IPS-18a (cell line): ENCODE results near the gene MALAT1.
"Not testable (repeated sequence)": the region's sequence is repeated elsewhere in the genome, so short reads cannot be mapped to it uniquely, and the experiment has no call there.

Experiments used
- H3K27ac ChIP-seq: one replicate; pipeline ENCODE4 v1.5.1; 2013; ENCODE audit warnings: low read length
- H3K27me3 ChIP-seq: one replicate; pipeline ENCODE4 v1.6.1; 2013; ENCODE audit warnings: mild to moderate bottlenecking, low read length; ENCODE audit not compliant: control insufficient read depth, insufficient read depth
- H3K36me3 ChIP-seq: one replicate; pipeline ENCODE4 v1.6.1; 2013; ENCODE audit warnings: low read depth, low read length; ENCODE audit not compliant: control insufficient read depth
- H3K4me1 ChIP-seq: one replicate; pipeline ENCODE4 v1.6.1; 2013; ENCODE audit warnings: low read depth, low read length; ENCODE audit not compliant: control insufficient read depth
- H3K4me3 ChIP-seq: one replicate; pipeline ENCODE4 v1.5.1; 2013; ENCODE audit warnings: low read length
- H3K9ac ChIP-seq: one replicate; pipeline ENCODE4 v1.6.1; 2013; ENCODE audit warnings: mild to moderate bottlenecking, low read length, moderate library complexity
- H3K9me3 ChIP-seq: one replicate; pipeline ENCODE4 v1.6.1; 2013; ENCODE audit warnings: low read depth, low read length; ENCODE audit not compliant: control insufficient read depth

Gene MALAT1

DNA sequence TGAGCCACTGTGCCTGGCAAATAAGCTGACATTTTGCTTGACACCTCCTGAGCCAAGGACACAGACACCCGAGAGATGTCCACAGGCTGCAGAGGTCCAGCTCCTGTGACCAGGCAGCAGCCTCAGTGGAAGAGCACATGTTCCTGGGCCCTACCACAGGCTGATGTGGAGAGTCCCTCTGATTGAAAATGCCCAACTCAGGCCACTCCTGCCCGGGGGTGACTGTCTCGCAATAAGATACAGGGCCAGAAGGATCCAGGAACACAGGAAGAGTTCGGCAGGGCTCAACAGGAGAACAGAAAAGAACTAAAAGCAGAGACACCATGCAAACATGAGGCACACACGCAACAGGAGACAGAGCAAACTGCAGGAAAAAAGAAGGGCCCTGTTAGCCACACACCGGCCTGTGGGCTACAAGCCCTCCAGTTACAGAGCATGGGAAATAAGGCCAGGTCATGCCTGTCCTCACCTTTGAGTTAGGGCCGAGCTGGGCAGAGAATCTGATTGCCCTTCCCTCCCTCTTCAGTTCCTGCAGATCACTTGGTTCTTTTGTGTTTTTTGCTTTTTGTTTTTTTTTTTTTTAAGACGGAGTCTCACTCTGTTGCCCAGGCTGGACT is 28.3 kb upstream of the MALAT1 start:
- Histone ChIP-seq H3K27me3 (peaks cover 9% of the 10 kb centered on the region), H3K9ac (no peak overlapping the region), H3K4me3 (no peak overlapping the region), H3K4me1 (no peaks in the 10 kb centered on the region), H3K36me3 (no peaks in the 10 kb centered on the region), H3K27ac (no peak overlapping the region), H3K9me3 (no peaks in the 10 kb centered on the region)

DNA sequence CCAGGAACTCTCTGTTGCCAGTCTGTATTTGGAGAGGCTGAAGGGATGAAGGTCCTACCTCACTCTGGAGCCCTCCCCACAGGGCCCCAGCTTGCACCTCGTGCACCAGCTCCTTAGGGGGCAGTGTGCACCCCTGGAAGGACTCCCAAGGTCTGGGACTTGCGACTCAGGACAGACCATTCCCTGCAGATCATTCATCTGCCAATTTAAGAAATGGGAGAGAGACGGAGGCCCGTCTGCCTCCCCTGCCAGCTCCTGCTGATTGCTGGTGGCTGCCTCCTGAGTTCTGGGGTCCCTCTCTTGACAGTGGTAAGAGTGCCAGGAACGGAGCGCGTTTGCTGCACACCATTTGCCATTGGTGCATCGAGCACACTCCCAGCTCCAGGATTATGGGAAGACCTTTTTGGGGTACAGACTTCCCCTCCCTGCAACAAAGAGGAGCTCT is 27.4 kb upstream of the MALAT1 start:
- Histone ChIP-seq H3K9me3 (no peaks in the 10 kb centered on the region), H3K9ac (no peak overlapping the region), H3K4me3 (no peak overlapping the region), H3K36me3 (no peaks in the 10 kb centered on the region), H3K27me3 (no peaks in the 10 kb centered on the region), H3K27ac (no peak overlapping the region), H3K4me1 (no peaks in the 10 kb centered on the region)

DNA sequence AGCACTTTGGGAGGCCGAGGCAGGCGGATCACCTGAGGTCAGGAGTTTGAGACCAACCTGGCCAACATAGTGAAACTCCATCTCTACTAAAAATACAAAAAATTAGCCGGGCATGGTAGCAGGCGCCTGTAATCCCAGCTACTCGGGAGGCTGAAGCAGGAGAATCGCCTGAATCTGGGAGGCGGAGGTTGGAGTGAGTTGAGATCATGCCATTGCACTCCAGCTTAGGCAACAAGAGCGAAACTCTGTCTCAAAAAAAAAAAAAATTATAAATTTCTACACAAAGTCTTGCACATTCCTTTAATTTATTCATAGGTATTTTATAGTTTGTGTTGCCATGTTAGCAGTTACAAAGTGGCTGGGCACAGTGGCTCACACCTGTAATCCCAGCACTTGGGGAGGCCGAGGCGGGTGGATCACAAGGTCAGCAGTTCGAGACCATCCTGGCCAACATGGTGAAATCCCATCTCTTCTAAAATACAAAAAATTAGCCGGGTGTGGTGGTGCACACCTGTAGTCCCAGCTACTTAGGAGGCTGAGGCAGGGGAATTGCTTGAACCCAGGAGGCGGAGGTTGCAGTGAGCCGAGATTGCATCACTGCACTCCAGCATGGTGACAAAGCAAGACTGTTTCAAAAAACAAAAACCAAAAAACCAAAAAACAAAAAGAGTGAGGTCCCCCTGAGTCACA is 26.1 kb upstream of the MALAT1 start:
- H3K27ac ChIP-seq, H3K9me3 ChIP-seq, H3K4me3 ChIP-seq, H3K4me1 ChIP-seq, H3K27me3 ChIP-seq, H3K36me3 ChIP-seq, H3K9ac ChIP-seq: not testable (repeated sequence)

DNA sequence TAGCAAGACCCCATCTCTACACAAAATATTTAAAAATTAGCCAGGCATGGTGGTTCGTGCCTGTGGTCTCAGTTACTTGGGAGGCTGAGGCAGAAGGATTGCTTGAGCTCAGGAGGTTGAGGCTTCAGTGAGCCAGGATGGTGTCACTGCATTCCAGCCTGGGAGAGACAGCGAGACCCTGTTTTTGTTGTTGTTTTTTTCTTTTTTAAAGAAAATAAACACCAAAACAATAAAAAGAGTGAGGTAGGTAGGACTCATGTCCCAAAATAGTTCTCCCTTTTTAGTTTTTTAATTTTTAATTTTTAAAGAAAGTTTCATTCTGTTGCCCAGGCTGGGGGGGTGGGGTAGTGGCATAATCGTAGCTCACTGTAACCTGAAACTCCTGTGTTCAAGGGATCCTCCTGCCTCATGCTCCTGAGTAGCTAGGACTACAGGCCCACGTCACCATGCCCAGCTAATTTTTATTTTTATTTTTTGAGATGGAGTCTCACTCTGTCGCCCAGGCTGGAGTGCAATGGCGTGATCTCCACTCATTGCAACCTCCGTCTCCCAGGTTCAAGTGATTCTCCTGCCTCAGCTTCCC is 25.5 kb upstream of the MALAT1 start:
- H3K27me3 ChIP-seq: no peaks in the 10 kb centered on the region
- peaks cover 5% of the 10 kb centered on the region for H3K4me1 ChIP-seq
- no peak overlapping the region for H3K4me3 ChIP-seq
- no peak overlapping the region for H3K9ac ChIP-seq
- H3K36me3 ChIP-seq: no peaks in the 10 kb centered on the region
- H3K27ac ChIP-seq: no peak overlapping the region
- H3K9me3 ChIP-seq: no peaks in the 10 kb centered on the region

DNA sequence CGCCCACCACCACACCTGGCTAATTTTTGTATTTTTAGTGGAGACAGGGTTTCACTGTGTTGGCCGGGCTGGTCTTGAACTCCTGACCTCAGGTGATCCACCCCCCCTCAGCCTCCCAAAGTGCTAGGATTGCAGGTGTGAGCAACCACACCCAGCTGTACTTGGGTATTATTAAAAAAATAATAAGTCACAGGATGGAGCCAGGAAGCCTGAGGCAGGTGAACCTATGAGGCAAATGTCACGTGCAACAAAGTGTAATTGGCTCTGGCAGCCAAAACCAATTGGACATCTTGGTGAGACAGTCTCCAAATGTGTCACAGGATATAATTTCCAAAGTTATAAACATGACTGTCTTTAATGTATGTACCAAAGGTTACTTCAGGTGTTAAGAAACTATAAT is 24.0 kb upstream of the MALAT1 start:
- H3K27me3 ChIP-seq: no peaks in the 10 kb centered on the region
- H3K36me3 ChIP-seq: no peaks in the 10 kb centered on the region
- no peak overlapping the region for H3K27ac ChIP-seq
- no peak overlapping the region for H3K9ac ChIP-seq
- H3K9me3 ChIP-seq: no peaks in the 10 kb centered on the region
- H3K4me1 ChIP-seq: peaks cover 18% of the 10 kb centered on the region
- no peak overlapping the region for H3K4me3 ChIP-seq

DNA sequence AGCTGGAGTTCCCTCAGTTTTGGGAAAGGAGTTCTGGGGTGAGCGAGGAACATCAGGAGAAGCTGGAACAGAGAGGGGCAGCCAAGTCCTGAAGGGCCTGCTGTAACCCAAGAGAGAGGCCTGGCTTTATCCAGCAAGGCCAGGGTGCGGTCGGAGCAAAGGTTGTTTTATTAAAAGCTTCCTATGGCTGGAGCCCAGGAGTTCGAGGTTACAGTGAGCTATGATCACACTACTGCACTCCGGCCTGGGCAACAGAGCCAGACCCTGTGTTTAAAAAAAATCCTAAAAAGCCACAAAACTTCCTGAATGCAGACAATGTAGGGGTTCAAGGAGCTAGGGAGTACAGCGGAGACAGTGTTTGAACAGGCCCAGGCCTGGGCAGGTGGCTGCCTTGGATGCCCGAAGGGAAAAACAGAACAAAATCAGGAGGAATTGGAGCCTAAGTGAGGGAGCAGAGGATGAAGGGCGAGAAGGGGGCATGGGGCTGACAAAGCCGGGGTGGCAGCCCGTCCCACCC is 22.2 kb upstream of the MALAT1 start:
- Histone ChIP-seq H3K4me3 (peak overlapping the region; percentile 81), H3K4me1 (peaks cover 20% of the 10 kb centered on the region), H3K36me3 (no peaks in the 10 kb centered on the region), H3K9ac (peak overlapping the region; percentile 88), H3K9me3 (no peaks in the 10 kb centered on the region), H3K27ac (peak overlapping the region; percentile 70), H3K27me3 (no peaks in the 10 kb centered on the region)

DNA sequence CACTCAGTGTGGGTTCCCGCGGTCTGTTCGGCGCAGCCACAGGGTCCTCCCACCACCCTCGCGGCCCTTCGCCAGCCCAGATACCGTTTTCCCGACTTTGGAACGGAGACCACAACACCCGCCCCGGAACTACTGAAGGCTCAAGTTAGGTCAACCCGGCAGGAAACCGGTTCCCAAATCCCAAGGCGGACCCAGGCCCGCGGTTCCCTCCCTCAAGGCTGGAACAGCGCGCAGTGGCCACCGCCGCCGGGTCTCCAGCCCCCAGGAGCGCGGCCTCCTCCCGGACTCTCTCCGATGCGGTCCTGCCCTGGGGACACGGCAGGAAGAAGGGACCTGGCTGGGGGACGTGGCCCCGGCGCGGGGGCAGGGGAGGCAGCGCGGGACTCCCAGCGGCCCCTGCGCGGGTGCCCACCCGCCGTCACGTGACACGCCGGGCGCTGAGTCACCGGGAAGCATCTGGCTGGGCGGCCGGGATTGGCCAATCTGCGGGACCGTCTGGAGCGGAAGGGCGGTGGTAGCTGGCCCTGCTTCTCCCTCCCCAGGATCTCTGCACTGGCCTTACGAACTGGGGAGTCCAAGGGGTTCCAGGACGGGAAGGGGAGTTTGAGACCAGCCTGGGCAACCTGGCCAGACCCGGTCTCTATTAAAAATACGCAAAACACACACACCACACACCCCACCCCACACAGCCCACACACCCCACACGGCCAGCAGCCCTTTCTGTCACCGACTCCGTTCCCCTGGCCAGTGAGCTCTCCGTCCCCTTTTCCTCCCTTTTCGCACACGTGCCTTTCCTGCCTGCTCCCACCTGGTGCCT is 21.5 kb upstream of the MALAT1 start:
- no peaks in the 10 kb centered on the region for H3K27me3 ChIP-seq

DNA sequence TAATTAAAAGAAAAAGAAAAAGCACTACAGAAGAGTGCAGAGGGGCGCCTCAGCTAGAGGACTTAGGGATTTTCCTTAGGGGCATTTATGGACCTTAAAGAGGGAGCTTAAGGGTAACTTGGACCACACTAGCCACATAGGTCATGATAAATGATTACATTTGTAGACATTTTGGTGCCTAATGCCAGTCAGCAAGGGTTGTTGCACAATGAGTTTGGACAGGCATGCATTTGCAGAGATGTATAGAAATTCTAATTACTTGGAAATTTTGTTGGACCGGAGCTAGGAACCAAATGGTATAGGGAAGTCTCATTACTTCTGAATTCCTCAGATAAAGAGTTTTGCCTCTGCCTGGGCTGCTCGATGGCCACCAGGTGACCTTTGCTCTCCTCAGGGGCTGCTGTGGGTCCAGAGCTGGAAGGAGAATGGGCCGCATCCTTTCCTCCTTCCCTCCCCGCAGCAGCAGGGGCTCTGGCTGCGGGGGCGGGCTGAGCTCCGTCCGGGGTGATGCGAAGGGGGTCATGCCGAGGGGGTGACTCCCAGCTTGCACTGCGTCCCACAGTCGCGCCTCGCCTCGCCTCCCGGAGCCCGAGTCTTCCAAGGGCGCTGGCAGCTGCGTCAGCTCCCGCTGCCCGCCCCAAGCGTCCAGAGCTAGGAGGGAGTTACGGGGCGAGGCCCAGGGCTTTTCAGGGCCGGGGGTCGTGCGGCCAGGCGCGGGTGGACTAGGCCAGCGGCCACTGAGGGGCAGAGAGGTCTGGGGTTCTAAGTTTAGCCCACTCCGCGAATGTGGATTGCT is 20.3 kb upstream of the MALAT1 start:
- H3K9me3 ChIP-seq: no peaks in the 10 kb centered on the region
- no peak overlapping the region for H3K9ac ChIP-seq
- peaks cover 20% of the 10 kb centered on the region for H3K4me1 ChIP-seq
- no peaks in the 10 kb centered on the region for H3K27me3 ChIP-seq
- H3K27ac ChIP-seq: no peak overlapping the region
- no peaks in the 10 kb centered on the region for H3K36me3 ChIP-seq
- no peak overlapping the region for H3K4me3 ChIP-seq

More for the DNA sequence above, 21.5 kb upstream of the MALAT1 start:
- Histone ChIP-seq H3K9ac (peak overlapping the region; percentile 88), H3K9me3 (no peaks in the 10 kb centered on the region), H3K36me3 (no peaks in the 10 kb centered on the region), H3K4me3 (peak overlapping the region; percentile 81), H3K27ac (peak overlapping the region; percentile 70), H3K4me1 (peaks cover 20% of the 10 kb centered on the region)

DNA sequence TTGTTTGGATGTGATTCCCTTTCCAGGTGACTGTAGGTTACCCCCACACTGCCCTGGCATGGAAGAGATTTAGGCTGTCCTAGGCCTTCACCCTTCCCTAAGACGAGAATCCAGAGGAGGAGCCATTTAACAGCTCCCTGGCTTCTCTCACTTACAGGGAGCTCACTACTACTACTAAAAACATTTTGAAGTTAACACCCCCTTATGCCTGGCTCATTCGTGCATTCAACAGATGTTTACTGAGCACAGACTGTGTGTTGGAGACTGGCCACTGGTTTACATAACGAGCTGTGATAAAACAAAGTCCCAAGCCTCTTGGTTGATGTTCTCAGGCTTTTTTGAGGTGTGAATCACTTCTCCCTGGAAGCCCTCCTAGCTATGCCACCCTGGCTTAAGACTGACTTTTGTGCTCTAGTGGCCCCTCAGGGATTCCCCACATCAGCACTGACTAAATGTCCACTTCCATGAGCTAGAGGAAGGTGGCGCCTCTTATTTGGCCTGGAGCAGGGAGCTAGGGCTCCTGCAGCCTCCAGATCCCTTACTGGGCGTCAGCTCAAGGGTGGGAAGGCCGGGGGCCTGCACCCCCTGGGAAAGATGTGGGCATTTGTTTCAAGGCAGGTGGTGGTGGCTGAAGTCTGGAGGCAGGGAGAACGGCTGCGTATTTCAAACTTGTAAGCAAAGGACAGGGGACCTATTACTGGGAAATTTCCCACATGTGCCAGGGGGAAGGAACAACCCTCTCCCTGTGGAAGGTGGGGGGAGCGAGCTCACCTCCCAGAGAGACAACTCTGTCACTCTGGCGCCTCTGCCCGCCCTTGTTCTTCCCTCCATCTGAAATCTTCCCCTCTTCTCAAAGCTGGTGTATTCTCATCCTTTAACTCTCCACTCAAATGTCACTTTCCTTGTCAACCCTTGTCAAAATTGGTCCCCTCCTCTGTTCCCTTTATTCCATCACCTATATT is 19.4 kb upstream of the MALAT1 start:
- Histone ChIP-seq H3K4me1 (peaks cover 20% of the 10 kb centered on the region), H3K9me3 (no peaks in the 10 kb centered on the region), H3K4me3 (no peak overlapping the region), H3K9ac (no peak overlapping the region), H3K27me3 (no peaks in the 10 kb centered on the region), H3K36me3 (no peaks in the 10 kb centered on the region), H3K27ac (no peak overlapping the region)

DNA sequence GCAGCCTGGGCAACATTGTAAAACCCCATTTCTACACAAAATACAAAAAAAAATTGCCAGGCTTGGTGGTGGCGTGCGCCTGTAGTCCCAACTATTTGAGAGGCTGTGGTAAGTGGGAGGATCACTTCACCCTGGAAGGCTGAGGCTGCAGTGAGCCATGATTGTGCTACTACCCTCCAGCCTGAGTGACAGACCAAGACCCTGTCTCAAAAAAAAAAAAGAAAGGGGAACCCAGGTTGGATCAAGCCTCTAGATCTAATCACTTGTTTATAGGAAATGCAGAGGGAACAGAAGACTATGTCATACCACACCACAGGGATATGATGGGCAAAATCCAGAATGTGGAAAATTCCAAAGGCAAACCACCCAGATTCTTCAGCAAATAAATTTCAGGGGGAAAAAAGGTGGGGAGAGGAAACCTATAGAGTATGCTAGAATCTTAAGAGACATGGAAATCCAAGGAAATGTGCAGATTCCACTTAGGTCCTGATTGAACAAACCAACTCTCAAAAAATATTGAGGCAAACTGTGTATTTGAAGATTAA is 16.5 kb upstream of the MALAT1 start:
- Histone ChIP-seq H3K36me3 (no peaks in the 10 kb centered on the region), H3K9me3 (no peaks in the 10 kb centered on the region), H3K4me3 (no peak overlapping the region), H3K27ac (no peak overlapping the region), H3K4me1 (peaks cover 46% of the 10 kb centered on the region), H3K9ac (no peak overlapping the region), H3K27me3 (no peaks in the 10 kb centered on the region)
